ACHN (cell line): Measurements from ENCODE around the gene RABEP2.
"Not testable (repeated sequence)": the region's sequence is repeated elsewhere in the genome, so short reads cannot be mapped to it uniquely, and the experiment has no call there.

Experiments
- DNase-seq: peaks from one replicate; pipeline ENCODE4 v3.0.0-alpha.2; 2015
- in situ Hi-C: cut with HindIII; loops from 2 replicates; pipeline ENCODE4 v1.10.0; 2017; ENCODE audit warnings: low sequenced_read_pairs, low pct_ligation_motif_present, low pct_unique_long_range_greater_than_20kb

Gene RABEP2

GRCh38 chr16:28869201-28869600 lies 55.8 kb downstream of the RABEP2 start:
- in situ Hi-C loops, result no loop called here
- DNase-seq, result no peak

GRCh38 chr16:28867646-28868045 lies 57.4 kb downstream of the RABEP2 start:
- in situ Hi-C loops, DNase-seq: not testable (repeated sequence)

GRCh38 chr16:28867241-28867640 lies 57.8 kb downstream of the RABEP2 start:
- DNase-seq, result no peak
- in situ Hi-C loops, result no loop called here

GRCh38 chr16:28866454-28866804 lies 58.6 kb downstream of the RABEP2 start:
- in situ Hi-C loops, result no loop called here

GRCh38 chr16:28865722-28866453 lies 59.1 kb downstream of the RABEP2 start:
- DNase-seq, result no peak
- in situ Hi-C loops, result no loop called here

More at GRCh38 chr16:28866454-28866804, 58.6 kb downstream of the RABEP2 start:
- DNase-seq, result no peak

- DNase-seq, result no peak
- in situ Hi-C loops, result no loop called here
These were observed 59.9 kb downstream of the RABEP2 start for GRCh38 chr16:28865001-28865688.

GRCh38 chr16:28863929-28864793 lies 60.9 kb downstream of the RABEP2 start:
- in situ Hi-C loops, result no loop called here
- peak; percentile 28 for DNase-seq

- no peak for DNase-seq
- in situ Hi-C loops, result no loop called here
These were observed 65.7 kb downstream of the RABEP2 start for GRCh38 chr16:28859326-28859725.

- in situ Hi-C loops, result no loop called here
- no peak for DNase-seq
These were observed 66.6 kb downstream of the RABEP2 start for GRCh38 chr16:28858421-28858820.
